Subcutaneous adipose tissue (tissue), 4 donors: ENCODE measurements around the gene LRRC49. TPM values are rescaled to one million over a fixed set of nuclear protein-coding genes. Genes with fewer than 3 reads are reported as not detected.

Source experiments
- CTCF ChIP-seq: fragments of 450-650 bp; IDR thresholded peaks from one replicate; pipeline ENCODE4 v1.5.1; 2016; ENCODE audit warnings: low read depth, mild to moderate bottlenecking, control low read depth, antibody characterized with exemption, moderate library complexity
- total RNA-seq, 4 donors: library from RNA; depleted of rRNA; stranded (reverse); fragments of >200 nt; gene quantifications; one replicate each; pipeline ENCODE4 v1.1.0, GENCODE V29; 2016

The LRRC49 gene
- total RNA-seq, 4 donors from 2014 or later, result 3.2 to 8.8 (median 4.8) TPM

- TF ChIP-seq CTCF, result no peak
These were observed 38.0 kb upstream of the LRRC49 start for GRCh38 chr15:70854666-70854976.

DNA sequence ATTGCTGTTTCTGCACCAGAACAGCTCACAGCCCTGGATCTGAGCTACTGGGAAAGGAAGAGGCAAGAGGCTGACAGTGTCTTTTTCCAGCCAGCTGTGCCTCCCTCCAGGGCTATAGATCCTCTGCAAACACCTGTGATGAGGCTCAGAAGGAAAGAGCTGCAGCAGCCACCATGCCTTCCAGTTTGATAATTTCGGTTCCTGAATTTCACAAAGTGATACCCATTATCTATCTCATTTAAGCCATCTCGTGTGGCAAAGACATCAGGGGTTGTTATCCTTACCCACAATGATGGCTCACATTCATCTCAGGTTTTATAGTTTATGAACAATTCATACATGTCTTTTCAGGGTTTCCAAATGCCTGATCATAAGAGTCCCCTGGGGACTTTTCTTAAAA, 36.9 kb upstream of the LRRC49 start:
- no peak for TF ChIP-seq CTCF

DNA sequence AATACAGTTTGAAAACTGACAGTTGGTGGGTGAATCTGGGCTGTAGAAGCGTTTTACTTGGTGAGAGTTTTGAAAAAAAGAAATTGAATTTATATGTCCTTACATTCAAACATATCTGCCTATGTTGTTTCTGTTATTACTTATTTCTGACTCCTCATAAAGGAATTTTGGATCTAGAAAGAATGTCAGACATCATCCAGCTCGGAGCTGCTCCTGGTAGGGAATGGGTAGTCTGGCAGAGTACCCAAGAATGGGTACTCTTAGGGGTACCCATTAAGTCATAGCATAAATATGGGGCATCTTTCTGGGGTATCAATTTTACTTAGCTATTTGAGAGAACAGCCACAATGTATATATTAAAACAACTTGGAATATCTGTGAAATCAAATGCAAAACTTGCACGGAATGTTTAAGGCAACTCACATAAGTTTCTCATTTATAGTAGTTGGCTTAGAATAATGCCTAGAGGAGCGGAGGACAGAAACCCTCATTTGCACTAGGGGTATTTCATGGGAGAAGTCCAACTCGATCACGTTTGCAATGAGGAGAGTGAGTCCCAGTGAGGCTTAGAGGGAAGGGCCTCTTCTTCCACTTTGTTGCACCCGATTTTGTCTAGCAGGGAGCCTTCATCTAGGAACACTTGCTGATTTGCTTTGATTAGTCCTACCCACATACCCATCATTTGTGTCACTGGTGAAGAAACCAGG, 36.3 kb upstream of the LRRC49 start:
- TF ChIP-seq CTCF, result no peak

DNA sequence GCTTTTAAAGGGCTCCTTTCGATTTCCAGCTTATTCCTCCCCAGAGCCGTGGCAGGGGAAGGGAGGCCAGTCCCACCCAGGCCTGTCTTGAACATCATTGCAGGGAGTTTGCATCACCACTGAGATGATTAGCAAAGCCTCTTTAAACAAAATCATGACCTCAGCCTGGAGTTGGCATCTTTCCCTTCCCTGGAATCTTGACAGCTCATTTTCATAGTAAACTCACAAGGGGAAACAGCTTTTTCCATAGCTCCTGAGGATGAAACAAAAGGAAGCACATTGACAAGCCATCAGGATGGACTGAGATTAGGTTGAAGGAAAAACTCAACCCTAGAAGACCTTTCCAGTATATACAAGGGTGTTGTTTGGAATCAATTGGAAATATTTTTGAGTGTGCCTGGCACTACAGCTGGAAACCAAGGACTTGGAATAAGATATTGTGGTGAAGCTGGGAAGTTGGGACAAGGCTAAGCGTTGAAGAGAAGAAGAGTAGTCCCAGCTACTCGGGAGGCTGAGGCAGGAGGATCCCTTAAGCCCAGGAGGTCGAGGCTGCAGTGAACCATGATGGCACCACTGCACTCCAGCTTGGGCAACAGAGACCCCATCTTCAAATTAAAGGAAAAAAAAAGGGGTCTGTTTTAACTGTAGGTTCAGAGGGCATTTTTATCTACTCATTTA, 35.6 kb upstream of the LRRC49 start:
- no peak for TF ChIP-seq CTCF

GRCh38 chr15:70857562-70858285, 34.9 kb upstream of the LRRC49 start:
- no peak for TF ChIP-seq CTCF

- TF ChIP-seq CTCF, result no peak
These were observed 33.2 kb upstream of the LRRC49 start for GRCh38 chr15:70859322-70859908.

- TF ChIP-seq CTCF, result no peak
These were observed 32.6 kb upstream of the LRRC49 start for GRCh38 chr15:70859998-70860397.
